Measurements from ENCODE around the gene PRDM16.

Gene PRDM16

GRCh38 chr1:3063379-3064295 is 5.4 kb upstream of the PRDM16 start:
- TF ChIP-seq, protein P1, sequence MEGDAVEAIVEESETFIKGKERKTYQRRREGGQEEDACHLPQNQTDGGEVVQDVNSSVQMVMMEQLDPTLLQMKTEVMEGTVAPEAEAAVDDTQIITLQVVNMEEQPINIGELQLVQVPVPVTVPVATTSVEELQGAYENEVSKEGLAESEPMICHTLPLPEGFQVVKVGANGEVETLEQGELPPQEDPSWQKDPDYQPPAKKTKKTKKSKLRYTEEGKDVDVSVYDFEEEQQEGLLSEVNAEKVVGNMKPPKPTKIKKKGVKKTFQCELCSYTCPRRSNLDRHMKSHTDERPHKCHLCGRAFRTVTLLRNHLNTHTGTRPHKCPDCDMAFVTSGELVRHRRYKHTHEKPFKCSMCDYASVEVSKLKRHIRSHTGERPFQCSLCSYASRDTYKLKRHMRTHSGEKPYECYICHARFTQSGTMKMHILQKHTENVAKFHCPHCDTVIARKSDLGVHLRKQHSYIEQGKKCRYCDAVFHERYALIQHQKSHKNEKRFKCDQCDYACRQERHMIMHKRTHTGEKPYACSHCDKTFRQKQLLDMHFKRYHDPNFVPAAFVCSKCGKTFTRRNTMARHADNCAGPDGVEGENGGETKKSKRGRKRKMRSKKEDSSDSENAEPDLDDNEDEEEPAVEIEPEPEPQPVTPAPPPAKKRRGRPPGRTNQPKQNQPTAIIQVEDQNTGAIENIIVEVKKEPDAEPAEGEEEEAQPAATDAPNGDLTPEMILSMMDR (IDR thresholded peaks at IDR 0.05; ENCODE audit: low read depth, low read length) = no peak
- TF ChIP-seq POLR2A (IDR thresholded peaks at IDR 0.05; ENCODE audit: extremely low read depth, insufficient read length) = no peak
- no peak for TF ChIP-seq MYC (IDR thresholded peaks at IDR 0.05; ENCODE audit: low read depth, low read length)
- TF ChIP-seq, protein P2, sequence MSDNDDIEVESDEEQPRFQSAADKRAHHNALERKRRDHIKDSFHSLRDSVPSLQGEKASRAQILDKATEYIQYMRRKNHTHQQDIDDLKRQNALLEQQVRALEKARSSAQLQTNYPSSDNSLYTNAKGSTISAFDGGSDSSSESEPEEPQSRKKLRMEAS (IDR thresholded peaks at IDR 0.05; ENCODE audit: low read depth, low read length) = no peak
- H3K4me3 ChIP-seq (ENCODE audit: low read depth, low read length) = no peak overlapping the region
- no peak for DNase-seq (ENCODE audit: low read depth)

DNA sequence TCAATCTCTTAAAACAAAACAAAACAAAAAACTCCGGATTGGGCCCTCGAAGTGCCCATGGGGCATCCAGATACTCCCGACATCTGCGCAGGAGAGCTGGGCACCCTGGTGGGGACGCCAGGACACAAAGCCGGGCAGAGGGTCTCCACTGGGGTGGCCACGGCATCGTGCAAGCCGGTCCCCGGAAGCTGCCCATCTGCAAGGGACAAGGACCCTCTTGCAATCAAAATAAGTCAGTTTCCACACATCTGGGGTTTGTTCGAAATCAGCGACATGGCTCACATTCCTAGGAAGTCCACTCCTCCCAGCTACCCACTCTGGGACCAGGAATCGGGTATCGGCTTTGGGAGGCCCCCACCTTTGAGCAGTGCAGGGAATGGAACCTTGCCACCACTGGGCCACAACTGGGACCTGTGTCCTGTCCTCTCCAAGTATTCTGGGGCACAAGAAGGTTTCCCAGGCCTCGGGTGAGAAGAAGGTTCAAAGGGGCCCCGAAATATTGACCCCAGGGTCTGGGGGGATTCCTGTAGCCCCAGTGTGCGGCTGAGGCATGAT is 4.6 kb upstream of the PRDM16 start:
- TF ChIP-seq MYC (IDR thresholded peaks at IDR 0.05; ENCODE audit: low read depth, low read length) (no peak), POLR2A (IDR thresholded peaks at IDR 0.05; ENCODE audit: extremely low read depth, insufficient read length) (no peak)
- TF ChIP-seq, protein P1 (IDR thresholded peaks at IDR 0.05; ENCODE audit: low read depth, low read length) = no peak
- TF ChIP-seq, protein P2 (IDR thresholded peaks at IDR 0.05; ENCODE audit: low read depth, low read length) = no peak
- DNase-seq (ENCODE audit: low read depth) = no peak
- no peak overlapping the region for H3K4me3 ChIP-seq (ENCODE audit: low read depth, low read length)

- no peak overlapping the region for H3K4me3 ChIP-seq (ENCODE audit: low read depth, low read length)
- no peak for DNase-seq (ENCODE audit: low read depth)
- TF ChIP-seq MYC (IDR thresholded peaks at IDR 0.05; ENCODE audit: low read depth, low read length) = no peak
- TF ChIP-seq POLR2A (IDR thresholded peaks at IDR 0.05; ENCODE audit: extremely low read depth, insufficient read length) = no peak
- TF ChIP-seq, protein P2 (IDR thresholded peaks at IDR 0.05; ENCODE audit: low read depth, low read length) = no peak
- TF ChIP-seq, protein P1 (IDR thresholded peaks at IDR 0.05; ENCODE audit: low read depth, low read length) = no peak
Measured at GRCh38 chr1:3064901-3065300, 4.1 kb upstream of the PRDM16 start.

DNA sequence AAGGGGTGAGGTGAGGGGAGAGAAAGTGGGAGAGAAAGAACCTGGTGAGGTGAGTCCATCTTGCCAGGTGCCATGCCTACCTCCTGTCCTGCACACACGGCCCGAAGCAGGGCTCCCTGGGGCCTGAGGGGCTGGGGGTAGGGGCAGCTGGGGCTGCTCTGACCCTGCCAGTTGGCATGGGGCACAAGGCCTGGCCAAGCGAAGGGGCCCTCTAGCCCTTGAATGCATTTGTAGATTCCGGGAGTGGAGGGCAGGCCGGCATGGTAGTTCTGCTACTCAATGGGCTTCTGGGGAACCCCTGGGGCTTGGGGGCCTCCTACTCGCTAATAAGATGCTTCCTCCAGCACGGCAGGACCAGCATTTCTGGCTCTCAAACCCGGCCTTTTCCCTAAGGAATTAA is 3.6 kb upstream of the PRDM16 start:
- TF ChIP-seq, protein P2 (IDR thresholded peaks at IDR 0.05; ENCODE audit: low read depth, low read length) = no peak
- TF ChIP-seq, protein P1 (IDR thresholded peaks at IDR 0.05; ENCODE audit: low read depth, low read length) = no peak
- no peak for TF ChIP-seq POLR2A (IDR thresholded peaks at IDR 0.05; ENCODE audit: extremely low read depth, insufficient read length)
- no peak for TF ChIP-seq MYC (IDR thresholded peaks at IDR 0.05; ENCODE audit: low read depth, low read length)
- DNase-seq (ENCODE audit: low read depth) = no peak

DNA sequence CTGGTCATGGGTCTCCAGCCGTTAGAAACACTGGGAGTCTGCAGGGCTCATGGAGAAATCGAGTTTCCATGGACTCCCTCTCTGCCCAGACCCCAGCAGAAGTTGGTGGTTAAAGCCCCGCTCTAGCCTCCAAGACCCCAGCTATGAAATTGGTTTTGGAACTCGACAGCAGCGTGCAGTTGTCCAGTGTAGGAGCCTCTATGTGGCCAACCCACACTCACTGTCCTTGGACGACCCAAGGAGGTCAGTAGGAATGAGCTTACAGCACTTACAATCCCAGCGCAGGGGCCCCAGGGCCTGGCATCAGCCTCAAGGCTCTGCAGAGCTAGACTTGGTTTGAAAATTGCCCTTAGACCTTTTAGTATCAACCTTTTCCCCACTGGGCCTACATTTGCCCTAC is 3.2 kb upstream of the PRDM16 start:
- DNase-seq (ENCODE audit: low read depth) = no peak
- no peak overlapping the region for H3K4me3 ChIP-seq (ENCODE audit: low read depth, low read length)
- TF ChIP-seq MYC (IDR thresholded peaks at IDR 0.05; ENCODE audit: low read depth, low read length) (no peak), POLR2A (IDR thresholded peaks at IDR 0.05; ENCODE audit: extremely low read depth, insufficient read length) (no peak)
- TF ChIP-seq, protein P2 (IDR thresholded peaks at IDR 0.05; ENCODE audit: low read depth, low read length) = no peak
- TF ChIP-seq, protein P1 (IDR thresholded peaks at IDR 0.05; ENCODE audit: low read depth, low read length) = no peak

More for the DNA sequence above, 3.6 kb upstream of the PRDM16 start:
- no peak overlapping the region for H3K4me3 ChIP-seq (ENCODE audit: low read depth, low read length)
